DMS114 treated with DMSO at 0.1 percent for 48 hours (cell line): ENCODE measurements around the gene ADGRD1.
A peak's percentile ranks its signal among the peaks of the same experiment; 100 is the strongest.
"Not testable (repeated sequence)": the region's sequence is repeated elsewhere in the genome, so short reads cannot be mapped to it uniquely, and the experiment has no call there.

Source experiments
- DNase-seq: peaks from one replicate; lab custom pipeline; 2025; ENCODE audit not compliant: unreplicated experiment; lab: John Stamatoyannopoulos, UW

Gene ADGRD1

DNA sequence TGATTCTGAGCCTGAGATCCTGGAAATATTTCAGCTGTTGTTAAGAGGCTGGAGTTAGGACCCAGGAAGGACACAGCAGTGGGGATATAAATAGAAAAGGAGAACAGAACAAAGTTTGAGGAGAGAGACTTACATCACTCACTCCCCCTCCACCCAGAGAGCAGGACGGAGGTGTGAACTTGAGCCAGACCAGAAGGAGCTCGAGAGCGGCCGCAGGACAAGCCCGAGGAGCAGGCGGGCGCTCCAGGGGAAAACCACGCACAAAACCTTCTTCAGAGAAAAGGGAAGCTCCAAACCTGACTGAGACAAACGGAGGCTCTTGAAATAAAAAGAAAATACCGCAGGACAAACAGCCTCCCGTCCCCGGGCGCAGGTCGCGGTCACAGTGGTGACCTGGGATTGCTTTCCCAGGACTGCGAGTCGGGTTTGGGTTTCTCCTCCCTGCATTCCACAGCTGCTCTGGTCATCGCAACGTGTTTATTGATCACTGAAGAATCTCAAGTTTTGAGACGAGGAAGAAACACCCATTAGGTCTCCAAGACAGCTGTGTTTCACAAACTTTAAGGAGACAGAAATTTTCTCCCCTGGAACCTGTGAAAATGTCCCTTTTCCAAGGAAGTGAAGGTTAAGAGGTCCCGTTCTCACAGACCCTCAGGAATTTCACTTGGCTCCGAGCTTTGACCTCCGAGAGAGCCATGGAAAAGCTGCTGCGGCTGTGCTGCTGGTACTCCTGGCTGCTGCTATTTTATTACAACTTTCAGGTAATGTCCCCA, at the start of gene ADGRD1:
Gene ADGRD1, plus strand, starts transcription at position 137 of the 773 bp plus-strand sequence. Its CDS starts 559 bp downstream, at position 696.
- DNase-seq = no peak

DNA sequence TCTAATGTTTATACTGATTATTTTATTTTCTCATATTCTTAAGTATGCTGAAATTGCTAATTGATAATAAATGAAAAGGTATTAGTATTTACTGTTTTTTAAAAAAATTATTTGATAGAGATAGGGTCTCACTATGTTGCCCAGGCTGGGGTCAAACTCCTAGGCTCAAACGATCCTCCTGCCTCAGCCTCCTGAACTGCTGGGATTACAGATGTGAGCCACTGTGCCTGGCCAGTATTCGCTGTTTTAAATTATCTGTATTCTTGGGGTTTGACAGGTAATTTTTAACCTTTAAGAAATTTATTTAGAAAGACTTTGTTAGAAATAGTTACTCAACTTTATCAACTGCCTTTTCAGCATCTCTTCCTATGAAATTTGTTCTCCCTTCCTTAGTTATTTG, 49.6 kb upstream of the ADGRD1 start:
- DNase-seq = no peak

DNA sequence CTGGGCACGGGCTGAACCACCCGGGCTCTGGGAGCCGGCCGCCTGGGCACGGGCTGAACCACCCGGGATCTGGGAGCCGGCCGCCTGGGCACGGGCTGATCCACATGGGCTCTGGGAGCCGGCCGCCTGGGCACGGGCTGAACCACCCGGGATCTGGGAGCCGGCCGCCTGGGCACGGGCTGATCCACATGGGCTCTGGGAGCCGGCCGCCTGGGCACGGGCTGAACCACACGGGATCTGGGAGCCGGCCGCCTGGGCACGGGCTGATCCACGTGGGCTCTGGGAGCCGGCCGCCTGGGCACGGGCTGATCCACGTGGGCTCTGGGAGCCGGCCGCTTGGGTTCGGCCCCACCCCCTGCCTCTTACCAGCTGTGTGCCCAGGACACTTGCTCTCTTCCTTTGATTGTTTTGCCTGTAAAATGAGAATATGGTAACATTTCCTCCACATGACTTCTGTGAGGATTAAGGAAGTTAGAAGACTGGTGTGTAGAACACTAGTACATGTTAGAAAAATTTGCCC, 48.7 kb upstream of the ADGRD1 start:
- DNase-seq = not testable (repeated sequence)

DNA sequence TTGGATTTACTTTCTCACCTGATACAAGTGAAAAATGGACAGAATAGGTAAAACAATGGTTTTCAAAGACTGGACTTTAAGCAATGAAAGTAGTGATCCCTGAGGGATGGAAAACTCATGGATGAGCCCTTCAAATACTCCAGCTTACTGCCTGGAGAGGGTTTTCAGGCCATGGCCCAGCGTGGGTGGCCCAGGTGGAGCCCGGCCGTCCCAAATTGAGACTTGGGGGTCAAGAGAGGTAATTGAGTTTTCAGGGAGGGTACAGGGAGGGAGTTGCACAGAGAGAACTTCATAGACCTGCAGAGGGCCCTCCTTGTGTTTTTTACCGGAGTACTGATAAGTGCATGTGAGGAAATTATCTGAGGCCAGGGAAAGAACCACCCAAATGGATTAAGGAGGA, 44.6 kb upstream of the ADGRD1 start:
- no peak for DNase-seq

DNA sequence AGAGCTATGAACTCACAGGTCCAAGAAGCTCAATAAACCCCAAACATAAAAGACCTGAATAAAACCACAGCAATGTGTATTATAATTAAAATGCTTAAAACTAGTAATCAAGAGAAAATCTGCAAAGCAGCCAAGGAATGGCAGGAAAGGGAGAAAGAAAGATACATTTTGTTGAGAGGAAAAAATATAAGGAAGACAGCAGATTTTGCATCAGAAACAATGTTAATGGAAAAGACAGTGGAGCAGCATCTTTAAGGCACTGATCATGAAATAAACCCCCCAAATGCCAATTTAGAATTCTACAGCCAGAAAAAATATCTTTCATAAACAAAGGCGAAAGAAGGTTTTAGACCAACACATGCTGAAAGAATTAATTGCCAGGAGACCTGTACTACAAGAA, 42.5 kb upstream of the ADGRD1 start:
- DNase-seq = no peak

DNA sequence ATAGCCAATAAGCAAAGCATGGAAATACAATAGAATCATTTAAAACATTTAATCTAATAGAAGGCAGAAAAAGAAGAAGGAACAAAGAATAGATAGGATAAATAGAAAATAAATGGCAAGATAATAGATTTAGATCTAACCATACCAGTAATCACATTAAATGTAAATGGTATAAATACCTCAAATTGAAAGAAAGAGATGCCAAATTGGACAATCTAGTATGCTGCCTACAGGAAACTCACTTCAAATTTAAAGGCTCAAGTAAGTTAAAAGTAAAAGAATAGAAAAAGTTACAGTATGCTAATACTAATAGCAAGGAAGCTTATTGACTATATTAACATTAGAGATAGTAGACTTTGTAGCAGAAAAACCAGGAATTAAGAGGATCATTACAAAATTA, 41.8 kb upstream of the ADGRD1 start:
- no peak for DNase-seq

DNA sequence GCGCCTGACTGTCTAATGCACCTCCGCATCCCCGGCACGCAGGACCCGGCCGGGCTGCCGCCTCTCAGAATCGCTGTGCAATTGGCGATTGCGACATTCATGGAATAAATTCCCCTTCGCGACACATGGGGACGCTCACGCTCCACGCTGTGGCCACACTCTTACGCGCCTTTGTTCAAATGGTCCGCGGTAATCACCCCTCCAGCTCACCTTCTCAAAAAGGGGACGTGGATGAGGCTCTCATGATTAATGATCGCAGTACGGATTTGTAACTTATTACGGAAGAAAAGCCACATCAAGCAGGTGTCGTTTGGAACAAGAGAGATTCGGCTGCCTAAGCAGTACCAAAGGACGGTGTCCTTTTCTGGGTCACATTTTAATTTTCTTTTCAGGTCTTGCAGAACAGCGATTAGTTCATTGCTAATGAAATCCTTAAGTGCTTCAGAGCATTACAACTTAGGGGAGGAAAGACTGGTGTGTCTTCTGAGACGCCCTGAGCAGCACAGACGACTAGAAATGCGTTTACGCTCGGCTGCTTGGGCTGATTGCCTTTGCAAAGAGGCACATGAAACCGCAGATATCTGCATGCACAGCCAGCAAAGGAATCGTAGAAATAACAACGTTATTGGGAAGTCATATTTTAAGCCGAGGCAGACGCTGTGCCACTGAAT, 37.3 kb upstream of the ADGRD1 start:
- DNase-seq = peak; percentile 36

DNA sequence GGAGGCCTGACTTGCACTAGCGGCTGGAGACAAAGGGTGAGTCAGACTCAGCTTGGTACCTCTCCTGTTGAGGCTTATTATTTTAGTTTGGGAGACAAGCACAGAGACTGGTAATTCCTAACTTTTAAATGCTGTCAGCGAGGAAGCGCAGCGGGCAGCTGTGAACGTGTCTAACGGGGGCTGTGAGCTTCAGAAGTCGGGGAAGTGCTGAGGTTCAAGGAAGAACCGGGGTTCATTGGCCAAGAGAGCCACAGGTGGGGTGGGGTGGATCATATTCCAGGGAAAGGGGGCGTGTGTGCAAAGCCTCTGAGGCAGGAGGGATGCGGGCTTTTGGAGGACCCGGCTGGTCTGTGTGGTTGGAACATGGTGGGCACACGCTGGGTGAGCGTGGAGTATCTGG, 36.1 kb upstream of the ADGRD1 start:
- no peak for DNase-seq

DNA sequence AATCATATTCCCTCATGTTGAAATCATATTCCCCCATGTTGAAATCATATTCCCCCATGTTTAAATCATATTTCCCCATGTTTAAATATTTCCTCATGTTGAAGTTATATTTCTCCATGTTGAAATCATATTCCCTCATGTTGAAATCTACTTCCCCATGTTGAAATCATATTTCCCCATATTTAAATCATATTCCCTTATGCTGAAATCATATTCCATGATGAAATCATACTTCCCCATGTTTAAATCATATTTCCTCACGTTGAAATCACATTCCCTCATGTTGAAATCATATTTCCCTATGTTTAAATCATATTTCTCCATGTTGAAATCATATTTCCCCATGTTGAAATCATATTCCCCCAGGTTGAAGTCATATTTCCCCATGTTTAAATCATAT, 34.6 kb upstream of the ADGRD1 start:
- DNase-seq = no peak

DNA sequence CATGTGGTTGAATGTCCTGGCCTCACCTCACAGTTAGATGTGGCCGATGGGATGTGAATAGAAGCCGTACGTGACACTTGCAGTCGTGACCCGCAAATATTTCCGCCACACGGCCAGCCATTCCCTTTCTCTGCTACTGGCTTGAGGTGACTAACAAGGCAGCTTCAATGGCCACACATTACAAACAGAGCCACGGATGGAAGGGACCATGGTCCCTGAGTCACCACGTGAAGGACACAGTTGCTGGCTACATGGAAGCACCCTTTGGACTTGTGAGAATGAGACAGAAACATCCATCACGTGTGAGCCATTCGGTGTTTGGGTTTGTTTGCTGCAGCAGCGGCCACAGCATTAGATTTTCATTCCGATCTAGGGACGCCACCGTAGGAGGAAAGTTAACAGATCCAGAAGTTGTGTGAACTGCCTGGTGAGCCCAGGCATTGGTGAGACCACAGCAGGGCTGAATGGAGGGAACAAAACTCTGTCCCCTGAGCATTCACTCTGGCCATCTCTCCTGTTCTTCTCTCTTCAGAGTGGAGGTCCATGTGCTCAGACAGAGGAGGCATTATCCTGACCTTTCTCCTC, 33.5 kb upstream of the ADGRD1 start:
- DNase-seq = no peak

DNA sequence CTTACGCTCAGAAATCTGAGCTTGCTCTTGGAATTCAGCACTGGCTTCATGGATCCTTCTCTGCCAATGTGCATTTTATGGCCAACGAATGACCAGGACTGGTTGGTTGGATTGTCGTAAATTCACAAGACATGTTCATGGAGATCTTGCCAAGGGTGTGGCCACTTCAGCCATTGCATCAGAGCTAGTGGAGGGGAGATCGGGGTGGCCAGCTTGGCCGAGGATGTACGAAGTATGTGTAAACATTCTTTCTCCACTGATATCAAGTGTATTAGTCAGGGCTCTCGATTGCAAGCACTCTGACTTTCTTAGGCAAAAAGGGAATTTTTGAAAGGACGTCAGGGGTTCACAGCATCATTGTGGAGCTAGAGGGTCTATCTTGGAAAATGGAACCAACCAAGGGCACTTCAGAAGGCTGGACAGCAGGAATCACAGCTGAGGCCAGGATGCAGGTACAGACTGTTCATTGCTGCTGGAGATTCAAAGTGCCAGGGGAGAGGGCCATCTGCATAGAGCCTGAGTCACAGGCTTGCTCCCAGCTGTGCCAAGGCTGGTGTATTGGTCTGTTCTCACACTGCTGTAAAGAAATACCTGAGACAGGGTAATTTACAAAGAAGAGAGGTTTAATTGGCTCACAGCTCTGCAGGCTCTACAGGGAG, 32.9 kb upstream of the ADGRD1 start:
- no peak for DNase-seq

DNA sequence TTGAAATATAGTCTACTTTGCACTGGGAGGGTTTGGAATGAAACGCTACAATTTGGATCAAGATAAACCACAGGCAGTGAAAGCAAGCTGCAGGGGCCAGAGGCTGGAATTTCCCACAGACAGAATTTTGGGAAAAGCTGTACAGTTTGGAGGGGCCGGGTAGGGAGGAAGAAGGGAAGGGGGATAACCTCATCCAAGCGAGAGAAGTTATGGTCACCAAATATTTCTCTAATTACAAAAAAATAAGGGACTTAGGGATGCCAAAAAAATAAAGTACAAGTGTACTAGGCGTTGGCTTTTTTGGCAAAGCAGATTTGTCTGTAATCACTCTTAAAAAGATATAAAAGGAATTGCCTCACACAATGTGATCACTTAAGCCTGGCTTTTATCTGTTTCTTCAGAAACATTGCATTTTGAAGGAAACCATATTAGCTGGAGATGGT, 31.2 kb upstream of the ADGRD1 start:
- DNase-seq = no peak

DNA sequence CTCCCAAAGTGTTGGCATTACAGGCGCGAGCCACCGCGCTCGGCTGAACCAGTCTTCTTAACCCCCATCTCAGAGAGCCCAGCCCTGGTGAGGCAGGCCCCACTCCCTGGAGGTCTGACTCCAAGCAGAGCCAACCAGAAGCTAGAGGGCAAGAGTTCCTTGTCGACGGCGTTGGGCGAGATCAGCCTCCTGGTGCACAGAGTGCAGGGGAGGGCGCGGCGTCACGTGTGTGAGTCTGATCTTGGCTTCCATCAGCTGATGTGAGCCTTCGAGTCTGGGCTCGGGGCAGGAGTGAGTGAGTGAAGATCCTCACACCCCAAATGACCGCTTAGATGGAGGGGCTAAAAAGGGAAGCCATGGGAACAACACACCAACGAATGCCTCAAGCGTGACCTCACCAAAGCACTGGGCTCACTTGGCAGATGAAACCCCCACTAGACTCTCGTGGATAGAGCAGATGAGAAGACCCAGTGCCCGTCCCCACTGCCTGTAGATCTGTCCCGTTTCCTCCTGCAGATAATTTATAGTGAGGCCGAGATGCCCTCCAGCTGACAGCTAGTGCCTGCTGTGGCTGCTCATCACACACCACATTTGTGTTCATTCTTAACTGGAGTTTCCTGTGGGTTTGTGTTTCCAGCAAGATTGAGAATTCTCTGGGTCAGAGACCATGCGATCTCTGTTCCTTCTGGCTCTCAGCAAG, 28.6 kb upstream of the ADGRD1 start:
- no peak for DNase-seq

DNA sequence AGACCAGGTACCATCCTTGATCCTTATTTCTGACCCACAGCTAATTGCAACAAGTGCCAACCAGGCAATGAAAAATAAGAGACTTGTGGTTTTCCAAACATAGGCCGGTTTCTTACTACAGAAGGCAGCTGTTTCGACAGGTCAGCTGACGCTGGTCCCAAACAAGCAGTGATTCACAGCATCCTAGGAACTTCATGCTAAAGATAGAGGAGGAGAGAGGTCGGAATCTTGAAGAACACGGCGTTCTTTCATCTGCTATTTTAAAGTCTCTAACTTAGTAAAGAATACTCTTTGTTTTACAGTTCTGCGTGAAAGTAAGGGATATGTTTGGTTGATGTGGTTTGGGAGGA, 28.1 kb upstream of the ADGRD1 start:
- no peak for DNase-seq

DNA sequence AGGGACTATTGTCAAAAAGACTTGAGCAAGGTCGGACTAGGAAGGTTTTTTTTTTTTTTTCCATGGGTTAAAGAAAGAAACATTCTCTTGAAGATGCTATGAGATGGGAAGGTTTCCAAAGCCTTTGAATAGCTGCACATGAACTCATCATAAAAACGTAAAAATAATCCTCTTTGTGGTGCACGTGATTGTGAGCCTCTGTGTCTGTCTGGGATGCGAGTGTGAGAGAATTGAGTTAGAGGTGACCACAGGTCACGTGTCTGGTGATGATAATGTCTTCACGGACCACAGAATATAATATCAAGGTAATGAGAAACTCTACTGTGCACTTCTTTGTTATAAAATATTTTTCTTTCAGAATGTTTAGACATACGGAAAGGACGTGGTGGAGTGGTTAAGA, 24.3 kb upstream of the ADGRD1 start:
- no peak for DNase-seq

DNA sequence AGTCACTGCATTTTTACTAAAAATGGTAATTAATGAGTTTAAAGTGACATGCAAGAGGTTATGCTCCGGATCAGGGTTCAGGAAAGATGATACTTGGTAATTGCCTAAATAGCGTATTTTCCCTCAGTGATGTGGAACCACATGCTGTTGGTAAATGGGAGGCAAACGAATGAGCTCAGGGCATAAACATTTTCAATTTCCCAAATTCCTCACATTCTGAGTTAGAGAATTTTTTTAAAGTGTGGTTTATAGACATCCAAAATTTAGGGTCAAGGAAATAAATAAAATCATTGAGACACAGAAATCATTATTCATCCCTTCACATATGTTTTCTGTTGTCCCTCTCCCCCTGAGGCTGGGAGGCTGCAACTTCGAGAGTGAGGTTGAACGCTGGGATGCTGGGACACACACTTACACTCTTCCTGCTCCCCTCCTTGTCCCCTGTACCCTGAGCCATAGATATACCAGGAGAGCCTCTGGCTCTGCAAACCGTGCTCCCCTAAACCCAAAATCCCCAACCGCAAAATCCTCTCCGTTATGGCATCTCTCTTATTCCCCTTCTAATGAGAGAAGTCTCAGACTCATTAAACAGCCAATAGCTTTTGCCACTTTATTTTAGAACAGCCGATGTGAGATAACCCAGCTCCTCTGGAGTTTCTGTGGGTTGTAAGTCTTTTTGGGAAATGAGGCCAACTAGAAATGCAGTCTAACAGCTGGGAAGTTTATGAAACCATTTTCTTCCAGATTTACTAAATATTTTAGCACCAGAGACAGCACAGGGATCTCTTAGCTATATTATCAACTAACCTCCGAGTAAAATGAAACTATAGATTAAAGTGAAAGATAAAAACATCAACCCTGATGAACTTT, 21.4 kb upstream of the ADGRD1 start:
- DNase-seq = no peak

DNA sequence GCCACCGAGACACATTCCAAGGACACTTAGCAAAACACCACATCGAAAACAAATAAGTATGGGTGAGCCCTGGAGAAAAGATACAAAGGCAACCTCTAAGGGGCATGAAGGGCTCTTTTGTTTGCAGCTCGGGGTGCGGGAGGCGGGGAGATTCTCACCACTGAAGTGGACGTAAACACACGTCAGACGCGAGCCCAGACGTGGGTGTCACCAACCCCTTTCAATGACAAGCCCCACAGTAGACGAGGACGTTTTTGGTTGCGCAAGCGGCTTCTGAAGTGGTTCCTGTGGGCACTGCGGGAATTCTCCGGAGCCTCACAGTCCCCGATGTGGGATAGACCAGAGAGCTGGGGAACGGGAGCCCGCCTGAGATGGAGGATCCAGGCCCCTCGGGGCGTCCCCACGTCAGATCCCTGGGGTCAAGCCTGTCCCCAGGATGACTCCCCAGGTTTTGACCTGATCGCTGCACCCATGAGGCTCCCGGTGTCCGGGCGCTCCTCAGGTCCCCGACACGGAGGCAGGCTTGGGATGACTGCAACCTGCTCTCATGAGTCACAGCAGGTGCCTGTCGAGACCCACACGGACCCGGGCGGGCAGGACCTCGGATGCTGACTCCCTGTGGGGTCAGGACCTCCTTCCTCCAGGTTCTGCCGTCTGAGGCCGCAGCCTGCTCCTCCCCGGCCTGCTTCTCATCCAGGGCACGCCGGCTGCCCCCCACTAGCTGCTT, 20.3 kb upstream of the ADGRD1 start:
- DNase-seq = no peak

DNA sequence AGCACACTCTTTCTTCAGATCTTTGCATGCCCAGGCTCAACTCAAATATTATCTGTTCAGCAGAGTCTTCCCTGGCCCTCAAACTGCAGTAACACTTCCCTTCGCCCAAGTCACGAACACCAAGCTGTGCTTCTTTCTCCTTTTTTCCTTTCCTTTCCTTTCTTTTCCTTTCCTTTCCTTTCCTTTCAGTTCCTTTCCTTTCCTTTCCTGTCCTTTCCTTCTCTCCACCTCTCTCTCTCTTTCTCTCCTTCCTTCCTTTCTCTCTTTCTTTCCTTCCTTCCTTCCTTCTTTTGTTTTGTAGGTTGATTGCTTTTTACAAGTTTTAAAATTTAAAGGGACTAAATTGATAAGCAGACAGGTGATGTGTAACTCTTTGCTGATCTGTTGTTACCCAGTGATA, 19.0 kb upstream of the ADGRD1 start:
- DNase-seq = no peak

DNA sequence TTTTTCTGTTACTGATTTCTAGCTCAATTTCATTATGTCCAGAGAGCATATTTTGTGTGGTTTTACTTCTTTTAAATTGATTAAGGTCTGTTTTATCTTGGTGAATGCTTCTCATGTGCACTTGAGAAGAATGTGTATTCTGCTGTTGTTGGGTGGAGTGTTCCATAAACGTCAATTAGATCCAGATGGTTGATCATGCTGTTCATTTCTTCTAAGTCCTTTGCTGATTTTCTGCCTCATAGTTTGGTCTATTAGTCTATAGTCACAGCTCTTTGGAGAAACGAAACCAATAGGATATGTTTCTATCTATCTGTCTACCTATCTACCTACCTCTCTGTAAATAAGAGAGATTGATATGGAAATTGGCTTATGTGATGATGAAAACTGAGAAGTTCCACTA, 17.1 kb upstream of the ADGRD1 start:
- no peak for DNase-seq
